Stimulated activated CD8-positive, alpha-beta memory T cell treated with anti-CD3 and anti-CD28 coated beads, Interleukin-4, amount 100 ng/mL, for 24 hours (primary cell): ENCODE data around the gene FDXR.
"Not testable (repeated sequence)": the region's sequence is repeated elsewhere in the genome, so short reads cannot be mapped to it uniquely, and the experiment has no call there.

ENCODE experiments used
- DNase-seq: peaks from one replicate; pipeline ENCODE4 v3.0.0-alpha.2; 2020; ENCODE audit warnings: low read depth

Gene FDXR

DNA sequence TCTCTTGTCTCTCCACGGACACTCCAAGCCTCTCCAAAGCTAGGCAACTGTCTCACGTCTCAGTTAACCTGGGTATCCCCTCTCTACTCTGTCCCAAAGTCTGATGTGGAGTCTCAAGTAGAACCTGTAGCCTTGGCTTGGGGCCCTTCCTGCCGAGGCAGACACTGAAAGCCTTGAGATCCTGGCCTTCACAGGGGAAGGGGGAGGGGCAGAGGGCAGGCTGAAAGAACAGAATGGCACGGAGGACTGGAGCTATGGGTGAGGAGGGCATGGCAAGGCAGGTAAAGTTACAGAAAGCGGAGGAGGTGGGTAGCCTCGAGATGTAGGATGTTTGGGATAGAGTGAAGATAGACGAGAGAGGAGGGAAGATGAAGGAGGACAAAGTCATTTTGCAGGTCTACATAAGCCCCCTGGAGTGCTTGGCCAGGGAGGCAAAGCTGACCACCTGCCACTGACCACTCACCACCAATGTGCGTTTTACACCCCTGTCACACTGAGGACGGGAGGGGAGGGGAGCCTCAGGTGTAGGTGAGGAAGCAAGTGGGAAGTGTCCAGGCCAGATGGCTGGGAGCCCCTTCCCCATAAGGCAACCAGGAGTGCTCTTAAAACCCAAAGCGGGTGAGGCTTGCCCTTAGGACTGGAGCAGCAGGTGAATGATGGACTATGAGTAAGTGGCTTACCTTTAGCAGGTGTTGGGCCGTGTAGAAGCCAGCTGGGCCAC lies 1.3 kb downstream of the FDXR start:
- DNase-seq = no peak

DNA sequence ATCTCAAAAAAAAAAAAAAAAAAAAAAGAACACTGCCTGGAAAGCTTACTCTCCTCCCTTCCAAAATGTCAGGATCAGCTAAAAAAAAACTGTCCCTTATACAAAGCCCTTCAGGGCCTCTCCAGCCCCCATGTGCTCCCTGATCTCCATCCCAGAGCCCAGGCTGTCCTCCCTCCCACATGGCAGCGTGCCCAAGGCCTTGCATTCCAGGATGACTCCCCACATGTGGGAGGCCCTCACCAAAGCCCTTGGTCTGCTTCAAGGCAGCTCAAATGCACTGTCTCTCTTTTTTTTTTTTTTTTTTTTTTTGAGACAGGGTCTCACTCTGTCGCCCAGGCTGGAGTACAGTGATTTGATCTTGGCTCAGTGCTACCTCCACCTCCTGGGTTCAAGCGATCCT lies 2.3 kb downstream of the FDXR start:
- DNase-seq = no peak

DNA sequence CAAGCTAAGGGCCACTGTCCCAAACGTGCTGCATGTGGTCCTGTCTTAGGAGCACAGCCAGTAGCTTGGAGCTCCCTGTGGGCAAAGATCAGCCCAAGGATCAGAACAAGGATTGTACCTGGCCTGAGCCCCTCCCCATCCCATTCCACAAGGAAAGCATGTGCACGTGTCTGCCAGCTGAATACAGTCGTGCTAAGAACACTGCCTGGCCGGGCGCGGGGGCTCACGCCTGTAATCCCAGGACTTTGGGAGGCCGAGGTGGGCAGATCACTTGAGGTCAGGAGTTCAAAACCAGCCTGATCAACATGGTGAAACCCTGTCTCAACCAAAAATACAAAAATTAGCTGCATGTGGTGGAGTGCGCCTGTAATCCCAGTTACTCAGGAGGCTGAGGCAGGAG lies 2.8 kb downstream of the FDXR start:
- not testable (repeated sequence) for DNase-seq

DNA sequence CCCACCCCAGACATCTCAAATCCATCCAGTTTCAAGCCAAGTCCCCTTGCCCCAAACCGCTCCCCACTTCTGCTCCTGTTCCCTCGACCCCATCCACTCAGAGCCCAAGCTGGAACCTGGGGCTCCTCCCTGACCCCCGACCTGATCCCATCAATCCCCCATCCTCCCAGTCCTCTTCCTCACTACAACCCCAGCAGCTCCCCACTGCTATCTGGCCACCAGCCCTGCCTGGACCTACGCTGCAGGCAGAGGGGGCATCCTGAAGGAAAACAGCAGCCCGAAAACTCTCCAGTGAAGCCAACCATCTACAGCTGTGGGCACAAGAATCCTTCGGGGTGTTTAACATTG lies 3.9 kb downstream of the FDXR start:
- no peak for DNase-seq

DNA sequence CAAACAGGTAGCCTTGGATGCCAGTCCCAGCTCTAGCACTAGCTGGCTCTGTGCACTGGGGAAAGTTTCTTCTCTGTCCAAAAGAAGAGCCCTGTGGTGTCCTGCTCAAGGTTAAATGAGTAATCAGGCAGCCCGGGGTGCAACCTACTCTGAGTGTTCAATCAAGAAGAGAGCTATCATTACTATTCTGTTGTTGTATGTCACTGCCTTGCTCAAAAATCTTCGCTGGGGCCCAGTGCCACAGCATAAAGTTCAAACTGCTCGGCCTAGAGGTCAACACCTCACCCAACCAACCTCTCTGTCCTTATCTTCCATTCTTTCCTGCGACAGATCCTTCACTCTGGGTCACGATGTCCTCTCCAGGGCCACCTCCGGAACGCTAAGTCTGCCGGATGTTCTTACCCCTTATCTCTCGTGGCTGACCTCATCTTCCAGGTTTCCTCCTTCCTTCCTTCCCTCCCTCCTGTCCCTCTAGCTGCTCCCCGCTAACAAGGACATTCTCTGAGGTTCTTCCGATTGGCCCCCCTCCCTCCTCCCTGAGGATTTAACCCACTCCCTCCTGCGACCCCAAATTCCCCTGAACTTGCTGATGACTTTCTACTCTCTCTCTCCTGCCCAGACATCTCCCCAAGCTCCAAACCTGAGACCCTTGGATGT lies 4.4 kb downstream of the FDXR start:
- DNase-seq = no peak

DNA sequence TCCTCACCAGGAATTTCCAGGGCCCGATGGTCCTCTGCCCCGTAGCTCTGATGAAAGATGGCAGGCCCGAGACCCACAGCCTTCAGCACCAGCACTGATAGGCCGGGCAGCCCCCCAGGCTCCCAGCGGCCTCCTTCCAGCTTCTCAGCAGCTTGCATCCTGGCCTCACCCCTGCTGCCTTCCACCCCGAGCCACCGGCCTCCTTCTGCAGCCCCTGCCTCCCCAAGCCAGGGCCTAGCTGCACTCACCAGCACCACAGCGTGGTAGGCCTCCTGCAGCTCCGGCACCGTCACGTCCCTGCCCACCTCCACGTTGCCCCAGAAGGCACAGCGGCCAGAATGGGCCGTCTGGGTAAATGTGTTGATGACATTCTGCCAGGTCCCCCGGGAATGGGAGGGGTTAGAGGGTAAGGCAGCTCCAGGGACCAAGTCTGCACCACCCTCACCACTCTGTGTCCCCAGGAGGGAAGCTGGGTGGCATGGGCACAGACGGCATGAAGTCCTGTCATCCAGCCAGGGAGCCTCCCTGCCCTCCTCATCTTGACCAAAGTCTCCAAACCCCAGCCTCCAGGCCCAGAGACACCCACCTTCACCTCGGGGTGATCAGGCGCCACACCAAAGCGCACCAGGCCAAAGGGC lies 6.5 kb downstream of the FDXR start:
- no peak for DNase-seq

DNA sequence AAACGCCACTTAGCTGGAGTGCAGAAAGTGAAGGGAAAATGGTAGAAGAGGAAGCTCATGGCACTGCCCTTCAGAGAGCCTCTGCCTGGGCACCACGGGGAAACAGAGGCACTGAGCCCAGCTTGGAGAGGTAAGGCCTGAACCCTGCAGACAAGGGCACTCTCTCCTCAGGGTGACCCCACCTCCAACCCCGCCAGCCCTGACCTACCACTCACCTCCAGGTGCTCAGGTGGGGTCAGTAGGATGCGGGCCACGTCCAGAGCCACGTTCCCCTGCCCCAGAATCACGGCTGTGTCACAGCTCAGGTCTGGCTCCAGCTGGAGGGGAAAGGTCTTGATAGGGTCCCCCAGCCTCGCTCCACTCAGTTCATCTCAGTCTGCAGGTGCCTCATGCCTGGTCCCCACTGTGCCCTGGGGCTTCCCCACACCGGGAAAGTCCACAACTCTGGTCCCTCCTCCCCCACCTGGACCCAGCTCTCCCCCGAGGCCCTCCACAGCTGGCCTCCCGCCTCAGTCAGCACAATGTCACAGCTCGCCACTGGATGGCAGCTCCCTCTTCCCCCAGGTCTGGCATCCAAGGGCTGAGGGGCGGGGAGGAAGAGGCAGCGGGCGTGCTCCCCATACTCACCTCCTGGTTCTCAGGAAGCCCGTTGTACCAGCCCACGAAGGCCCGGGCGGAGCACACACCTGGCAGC lies 7.1 kb downstream of the FDXR start:
- DNase-seq = no peak

DNA sequence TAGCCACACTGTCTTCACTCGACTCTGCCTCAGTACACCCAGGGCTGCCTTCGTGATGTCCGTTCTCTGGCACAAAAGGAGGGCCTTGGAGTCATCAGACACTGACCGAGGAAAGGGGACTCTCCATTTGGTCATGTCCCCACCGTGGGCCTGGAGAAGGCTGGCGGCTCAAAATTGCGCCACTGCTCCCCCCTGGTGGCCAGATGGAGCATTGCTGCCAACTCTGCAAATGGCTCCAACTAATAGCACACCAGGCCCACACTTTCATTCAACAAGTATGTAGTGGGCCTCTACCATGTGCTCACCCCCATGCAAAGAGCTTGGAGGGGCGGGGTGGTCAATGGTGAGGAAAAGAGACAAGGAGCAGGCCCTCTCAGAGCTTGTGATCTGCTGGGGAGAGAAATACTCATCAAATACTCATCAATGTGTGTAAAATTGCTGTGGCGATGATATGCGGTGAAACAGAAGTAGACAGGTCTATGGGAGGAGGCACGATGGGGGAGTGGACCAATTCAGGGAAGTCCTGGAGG lies 7.9 kb downstream of the FDXR start:
- peak; percentile 65 for DNase-seq

DNA sequence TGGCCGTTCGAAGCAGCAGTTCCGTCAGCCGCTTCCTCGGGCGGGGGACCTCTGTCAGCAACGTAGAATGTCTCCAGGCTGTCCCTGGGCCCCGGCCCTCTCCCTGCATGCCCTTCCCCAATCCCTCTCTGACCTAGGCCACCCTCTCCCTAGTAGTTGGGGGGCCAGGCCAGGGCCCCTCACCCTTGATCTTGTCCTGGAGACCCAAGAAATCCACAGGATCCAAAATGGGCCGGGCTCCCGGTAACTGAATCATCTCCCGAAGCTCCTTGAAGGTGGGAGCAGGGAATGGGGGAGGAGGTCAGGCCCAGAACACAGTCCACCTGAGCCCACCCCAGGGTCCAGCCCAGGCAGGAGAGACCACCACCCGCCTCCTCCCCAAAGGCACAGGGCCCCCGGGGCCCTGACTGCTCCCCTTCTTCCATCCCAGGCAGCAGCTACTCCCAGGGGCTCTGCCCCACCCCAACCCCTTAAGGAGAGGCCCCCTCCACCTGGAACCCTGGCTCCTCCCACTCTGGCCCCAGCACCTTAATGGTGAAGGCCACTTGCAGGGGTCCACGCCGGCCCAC lies 8.4 kb downstream of the FDXR start:
- DNase-seq = no peak

DNA sequence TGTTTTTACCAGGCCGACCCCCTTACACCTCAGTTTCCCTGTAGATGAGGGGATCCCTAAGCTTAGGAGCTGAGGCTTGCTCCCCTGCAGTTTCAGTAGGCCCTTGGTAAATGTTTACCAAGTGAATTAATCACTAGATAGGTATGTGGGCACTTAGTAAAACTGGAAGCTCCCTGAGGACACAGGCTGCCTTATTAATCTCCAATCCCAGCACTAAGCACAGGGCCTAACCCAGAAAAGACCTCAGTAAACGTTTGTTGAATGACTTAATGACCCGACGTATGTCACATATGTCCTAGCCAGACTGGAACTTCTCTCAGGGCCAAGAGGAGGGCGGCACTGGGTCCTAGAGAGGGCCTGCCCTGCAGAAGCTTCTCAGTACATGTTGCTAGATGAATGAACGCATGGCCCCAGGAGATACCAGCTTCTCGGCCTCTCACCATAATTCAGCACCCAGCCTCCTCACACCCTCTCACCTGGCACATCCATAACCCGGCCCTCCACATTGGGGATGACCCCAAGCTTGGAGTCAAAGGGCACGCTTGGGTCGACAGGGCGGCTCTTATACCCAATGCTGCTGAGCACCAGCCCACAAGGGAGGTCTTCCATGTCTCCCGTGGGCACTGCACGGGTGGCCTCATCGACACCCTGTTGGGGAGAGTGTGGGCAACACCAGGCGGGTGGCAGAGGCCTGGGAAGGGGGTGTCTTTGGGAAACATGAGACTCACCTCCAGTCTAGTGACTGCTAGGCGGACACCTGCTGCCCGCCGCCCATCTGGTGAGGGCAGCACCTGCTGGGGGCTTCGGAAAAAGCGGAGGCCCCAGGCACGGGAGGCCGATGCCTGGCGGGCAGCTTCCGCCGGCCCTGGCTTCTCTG lies 9.1 kb downstream of the FDXR start:
- no peak for DNase-seq

DNA sequence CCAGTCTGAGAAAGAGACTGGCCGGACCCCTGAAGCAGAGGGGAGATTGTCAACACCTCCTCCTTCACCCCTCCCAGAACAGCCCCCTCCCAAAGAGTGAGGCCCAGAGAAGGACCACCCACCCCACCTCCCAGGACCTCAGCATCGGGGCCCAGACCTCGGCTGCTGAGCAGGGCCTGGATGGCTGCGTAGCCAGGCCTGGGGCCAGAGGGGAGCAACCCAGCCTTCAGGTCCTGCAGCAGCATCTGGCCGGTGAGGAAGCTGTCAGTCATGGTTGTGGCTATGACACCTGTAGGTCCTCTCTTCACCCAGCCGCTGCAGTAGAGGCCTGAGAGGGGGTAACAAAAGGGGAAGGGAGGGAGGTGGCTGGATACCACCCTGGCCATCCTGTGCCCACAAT lies 9.9 kb downstream of the FDXR start:
- DNase-seq = no peak

DNA sequence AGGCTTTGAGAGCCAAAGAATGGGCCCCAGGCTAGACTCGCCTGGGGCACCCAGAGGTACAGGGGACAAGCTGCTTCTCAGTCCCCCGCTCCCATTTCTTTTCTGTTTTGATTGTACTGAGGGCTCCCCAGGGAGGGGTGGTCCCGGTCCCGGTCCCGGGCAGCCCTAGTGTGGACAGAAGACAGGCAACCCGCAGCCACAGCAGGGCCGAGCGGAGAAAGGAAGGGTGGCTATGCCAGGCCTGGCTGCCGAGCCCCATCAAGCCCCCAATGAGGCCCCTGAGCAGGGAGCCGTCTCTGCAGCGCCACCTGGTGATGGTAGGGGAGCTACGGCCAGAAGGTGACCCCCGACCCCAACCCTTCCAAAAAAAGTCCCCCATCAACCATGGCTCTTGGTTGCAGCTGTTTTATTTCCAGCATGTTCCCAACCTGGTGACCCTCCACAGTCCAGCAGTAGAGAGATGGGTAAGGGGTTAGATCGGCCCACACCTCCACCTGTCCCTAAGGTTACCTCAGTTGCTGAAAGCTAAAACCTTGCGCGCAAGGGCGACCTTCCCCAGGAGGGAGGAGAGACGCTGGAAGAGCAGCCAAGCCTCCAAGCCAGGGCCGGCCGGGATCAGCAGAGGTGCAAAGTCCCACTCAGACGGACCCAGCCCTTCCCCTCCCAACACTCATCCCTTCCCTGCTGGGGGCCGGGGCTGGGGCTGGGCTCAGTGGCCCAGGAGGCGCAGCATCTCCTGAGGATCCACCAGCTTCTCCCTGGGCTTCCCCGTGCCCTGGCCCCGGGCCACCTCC lies 10.5 kb downstream of the FDXR start:
- peak; percentile 55 for DNase-seq

DNA sequence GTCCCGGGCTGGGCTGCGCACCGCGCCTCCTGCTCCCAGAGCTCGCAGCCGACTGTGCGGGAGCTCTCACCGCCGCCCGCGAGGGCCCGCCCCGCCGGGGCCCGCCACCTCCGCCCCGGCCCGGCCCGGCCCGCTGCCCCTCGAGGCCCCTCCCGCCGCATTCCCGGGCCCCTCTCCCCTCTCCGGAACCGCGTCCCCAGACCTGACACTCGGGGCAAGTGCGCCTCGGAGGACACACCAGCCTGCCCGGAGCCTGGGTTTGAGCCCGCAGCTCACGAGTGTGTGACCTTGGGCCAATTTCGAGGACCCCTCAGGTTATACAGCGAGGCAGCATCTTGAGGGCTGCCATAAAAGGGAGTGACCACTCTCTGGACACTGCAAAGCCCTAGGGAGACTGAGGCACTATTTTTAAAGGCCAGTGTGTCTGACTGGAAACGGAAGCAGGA lies 11.1 kb downstream of the FDXR start:
- DNase-seq = no peak

DNA sequence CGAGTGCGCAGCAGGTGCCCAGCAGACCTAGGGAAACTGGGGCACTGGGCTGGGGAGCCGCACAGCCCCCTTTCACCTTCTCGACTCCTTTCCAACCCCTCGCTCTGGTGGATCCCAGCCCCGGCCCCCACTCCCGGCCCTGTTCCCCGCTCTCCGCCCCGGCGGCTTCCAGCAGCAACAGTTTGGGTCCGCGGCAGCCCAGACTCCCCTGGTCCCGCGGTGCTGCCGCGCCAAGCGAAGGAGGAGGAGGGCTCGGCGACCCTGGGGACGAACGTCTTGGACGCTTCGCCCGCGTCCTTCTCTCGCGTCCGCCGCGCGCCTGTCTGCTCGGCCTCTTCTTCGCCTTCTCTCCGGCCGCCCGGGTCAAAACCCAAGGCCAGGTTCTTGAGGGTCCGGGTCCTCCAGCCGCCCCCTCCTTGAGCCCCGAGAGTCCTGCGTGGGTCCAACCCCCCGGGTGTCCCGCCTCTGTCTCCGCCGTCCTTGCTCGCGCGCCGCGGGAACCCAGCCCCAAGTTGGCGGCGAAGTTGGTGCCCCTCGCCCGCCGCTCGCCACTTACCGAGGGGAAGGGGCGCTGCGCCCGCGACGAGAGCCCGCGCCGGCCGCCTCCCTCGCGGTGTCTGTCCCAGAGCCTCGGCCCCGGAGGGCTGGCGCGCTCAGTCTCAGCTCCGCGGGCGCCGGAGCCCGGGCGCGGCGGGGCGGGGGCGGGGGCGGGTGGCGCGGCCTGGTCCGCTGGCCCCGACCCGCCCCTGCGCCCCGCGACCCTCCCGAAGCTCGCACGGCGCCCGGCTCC lies 11.7 kb downstream of the FDXR start:
- DNase-seq = no peak

DNA sequence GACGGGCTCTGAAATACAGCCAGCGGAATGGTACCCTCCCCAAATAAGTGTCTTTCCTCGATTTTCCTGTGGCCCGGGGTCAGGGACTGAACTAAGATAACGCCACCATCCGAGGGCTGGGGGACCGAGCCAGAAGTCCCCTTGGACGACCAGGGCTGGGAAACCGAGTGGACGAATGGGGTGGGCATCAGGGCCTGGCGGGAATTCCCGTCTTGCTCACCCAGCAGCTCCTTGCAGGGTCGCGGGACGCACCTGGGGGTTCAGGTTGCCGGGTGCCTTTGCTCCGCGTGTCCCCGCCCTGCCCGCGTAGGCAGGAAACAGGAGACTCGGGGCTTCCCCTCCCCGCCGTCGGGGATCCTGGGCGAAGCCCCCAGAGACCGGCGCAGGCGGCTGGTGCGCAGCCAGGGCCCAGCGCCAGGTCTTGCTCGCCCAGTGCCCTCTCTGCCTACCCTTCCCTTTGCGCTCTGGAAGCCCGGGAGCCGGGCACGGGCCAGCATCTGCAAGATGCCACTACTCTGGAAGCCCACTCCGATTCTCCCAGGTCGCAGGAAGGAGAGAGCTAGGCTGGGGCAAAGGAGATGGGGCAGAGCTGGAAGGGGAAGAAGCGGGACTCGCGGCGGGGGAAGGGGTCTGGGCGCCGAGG lies 12.4 kb downstream of the FDXR start:
- DNase-seq = no peak

DNA sequence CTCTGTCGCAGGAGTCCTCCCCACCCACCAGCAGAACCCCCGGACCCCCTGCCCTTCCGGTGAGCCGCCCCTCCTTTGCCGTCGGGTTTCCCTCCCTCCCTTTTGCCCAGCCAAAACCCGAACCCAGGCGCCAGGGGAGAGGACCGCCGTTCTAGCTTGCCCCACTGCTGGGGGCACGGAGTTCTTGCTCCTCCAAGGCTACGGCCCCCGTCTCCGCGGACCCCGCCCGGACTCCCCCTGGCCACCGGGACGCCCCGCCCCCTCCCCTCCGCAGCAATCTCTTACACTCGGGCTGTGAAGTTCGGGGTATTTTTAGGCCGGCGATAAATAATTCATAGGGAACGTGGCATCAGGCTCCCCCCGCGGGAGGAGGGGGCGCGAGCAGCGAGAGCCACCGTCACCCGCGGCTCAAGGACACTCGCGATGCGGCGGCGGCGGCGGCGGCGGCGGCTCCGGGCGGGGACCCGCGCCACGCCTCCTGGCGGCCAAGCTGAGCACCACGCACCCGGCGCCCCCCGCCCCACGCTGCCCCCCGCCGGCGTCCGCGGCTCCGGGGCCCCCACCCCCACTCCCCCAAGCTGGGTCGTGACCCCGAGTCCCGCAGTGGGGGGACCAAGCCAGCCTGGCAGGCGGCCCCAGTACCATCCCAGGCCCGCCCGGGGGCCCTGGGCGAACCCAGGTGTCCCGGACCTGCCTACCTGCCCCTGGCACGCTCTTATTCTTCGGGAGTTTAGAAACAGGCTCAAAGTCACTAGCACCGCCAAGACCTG lies 13.2 kb downstream of the FDXR start, which contains the start of gene GRIN2C:
GRIN2C (minus strand) TSS at position 427 of the 770 bp plus-strand sequence. CDS start 4,793 bp downstream, outside the sequence.
- no peak for DNase-seq

DNA sequence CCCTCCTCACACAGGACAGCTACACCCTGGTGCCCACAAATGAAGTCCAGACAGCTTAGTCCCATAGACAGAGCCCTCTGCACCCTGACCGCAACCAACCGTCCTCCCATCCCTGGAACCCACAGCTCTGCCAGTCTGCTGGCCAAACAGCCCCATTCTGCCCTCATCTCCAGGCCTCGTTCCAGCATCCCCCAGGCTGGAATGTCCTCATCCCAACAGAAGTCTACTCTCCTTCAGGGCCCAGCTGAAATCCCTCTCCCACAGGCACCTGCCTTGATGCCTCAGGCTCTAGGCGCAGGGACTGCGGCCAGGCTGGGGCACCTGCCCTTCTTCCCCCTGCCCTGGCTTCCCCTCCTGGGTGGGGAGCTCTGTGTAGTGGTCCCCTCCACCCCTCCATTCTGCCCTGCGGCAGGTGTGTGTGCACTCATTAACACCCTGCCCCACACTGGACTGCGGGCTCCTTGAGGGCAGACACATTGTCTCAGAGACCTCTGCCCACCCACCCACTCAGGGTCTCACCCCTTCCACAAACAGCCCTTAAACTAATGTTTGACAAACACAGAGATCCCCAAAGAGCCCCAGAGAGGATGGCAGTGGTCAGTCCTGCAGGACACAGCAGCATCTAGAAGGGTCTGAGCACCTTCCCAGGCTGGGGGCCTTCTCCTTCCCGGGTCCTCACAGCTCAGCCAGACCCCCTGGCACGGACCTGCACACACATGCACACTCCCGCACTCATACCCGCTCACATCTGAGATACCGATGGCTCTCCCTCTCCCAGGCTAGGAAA lies 13.9 kb downstream of the FDXR start:
- no peak for DNase-seq
